OCI-LY7 (cell line): ENCODE results near the gene KIF12.

Experiments
- CTCF ChIP-seq: fragments of 200-600 bp; sonication (generic); conservative IDR thresholded peaks from 2 replicates; pipeline ENCODE4 v1.5.1; 2014; ENCODE audit warnings: mild to moderate bottlenecking, antibody characterized with exemption, low read length, moderate library complexity, mixed read lengths
- EZH2phosphoT487 ChIP-seq: fragments of 200-600 bp; sonication (generic); IDR thresholded peaks from 2 replicates; pipeline ENCODE4 v1.6.1; 2018; ENCODE audit warnings: low read depth, borderline replicate concordance, mild to moderate bottlenecking, mixed run types, antibody characterized with exemption, low read length, moderate library complexity, mixed read lengths

- TF ChIP-seq EZH2phosphoT487 (no peak), CTCF (no peak)
Measured at GRCh38 chr9:114139071-114139470, 40.0 kb upstream of the KIF12 start.
